NCI-H748 treated with DMSO at 0.1 percent for 48 hours (cell line): ENCODE data around the gene FBH1.
"Not testable (repeated sequence)": the region's sequence is repeated elsewhere in the genome, so short reads cannot be mapped to it uniquely, and the experiment has no call there.

ENCODE experiments used
- DNase-seq: peaks from one replicate; lab custom pipeline; 2025; lab: John Stamatoyannopoulos, UW

Gene FBH1

DNA sequence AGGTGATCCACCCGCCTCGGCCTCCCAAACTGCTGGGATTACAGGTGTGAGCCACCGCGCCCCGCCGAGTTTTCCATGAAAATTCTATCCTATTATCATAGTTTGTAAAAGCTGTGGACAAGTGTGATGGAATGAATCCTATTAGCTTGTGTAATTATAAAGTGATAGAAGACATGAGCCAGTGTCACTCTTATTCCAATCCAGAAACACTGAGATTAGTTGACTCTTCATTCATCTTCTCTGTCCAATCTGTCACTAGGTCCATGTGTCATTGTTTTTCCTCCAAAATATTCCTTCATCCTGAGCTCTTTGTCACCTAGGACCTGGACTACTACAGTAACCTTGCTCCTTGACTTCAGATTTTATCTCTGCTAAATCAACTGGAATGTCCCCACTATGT lies 13.5 kb downstream of the FBH1 start:
- DNase-seq, result no peak

DNA sequence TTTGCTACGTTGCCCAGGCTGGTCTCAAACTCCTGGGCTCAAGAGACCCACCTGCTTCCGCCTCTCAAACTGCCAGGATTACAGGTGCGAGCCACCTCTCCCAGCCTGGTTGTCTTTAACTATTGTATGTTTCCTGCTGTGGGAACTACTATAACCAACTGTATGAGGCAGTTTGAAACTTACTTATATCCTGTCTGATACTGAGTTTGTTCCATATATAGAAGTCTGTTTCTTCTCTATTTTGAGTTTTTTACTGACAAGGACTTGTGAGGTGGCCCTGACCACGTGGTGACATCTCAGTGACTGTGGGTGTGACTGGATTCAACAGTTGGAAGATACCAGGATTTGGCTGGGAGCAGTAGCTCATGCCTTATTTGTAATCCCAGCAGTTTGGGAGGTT lies 14.2 kb downstream of the FBH1 start:
- no peak for DNase-seq

DNA sequence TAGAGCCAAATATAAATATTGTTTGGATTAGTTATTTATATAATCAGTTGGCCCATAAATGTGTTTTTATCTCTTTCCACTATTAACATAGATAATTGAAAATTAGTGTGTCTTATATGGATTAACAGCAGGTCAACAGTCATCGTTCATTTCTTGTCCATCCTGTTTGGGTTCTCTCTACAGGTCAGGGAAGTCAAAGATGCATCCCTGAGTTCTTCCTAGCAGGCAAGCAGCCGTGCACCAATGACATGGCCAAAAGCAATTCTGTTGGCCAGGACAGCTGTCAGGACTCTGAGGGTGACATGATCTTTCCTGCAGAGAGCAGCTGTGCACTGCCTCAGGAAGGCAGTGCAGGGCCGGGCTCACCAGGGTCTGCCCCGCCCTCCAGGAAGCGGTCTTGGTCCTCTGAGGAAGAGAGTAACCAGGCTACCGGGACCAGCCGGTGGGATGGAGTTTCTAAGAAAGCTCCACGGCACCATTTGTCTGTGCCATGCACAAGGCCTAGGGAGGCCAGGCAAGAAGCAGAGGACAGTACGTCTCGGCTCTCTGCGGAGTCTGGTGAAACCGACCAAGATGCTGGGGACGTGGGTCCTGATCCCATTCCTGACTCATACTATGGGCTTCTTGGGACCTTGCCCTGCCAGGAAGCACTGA lies 15.9 kb downstream of the FBH1 start:
- DNase-seq, result no peak

DNA sequence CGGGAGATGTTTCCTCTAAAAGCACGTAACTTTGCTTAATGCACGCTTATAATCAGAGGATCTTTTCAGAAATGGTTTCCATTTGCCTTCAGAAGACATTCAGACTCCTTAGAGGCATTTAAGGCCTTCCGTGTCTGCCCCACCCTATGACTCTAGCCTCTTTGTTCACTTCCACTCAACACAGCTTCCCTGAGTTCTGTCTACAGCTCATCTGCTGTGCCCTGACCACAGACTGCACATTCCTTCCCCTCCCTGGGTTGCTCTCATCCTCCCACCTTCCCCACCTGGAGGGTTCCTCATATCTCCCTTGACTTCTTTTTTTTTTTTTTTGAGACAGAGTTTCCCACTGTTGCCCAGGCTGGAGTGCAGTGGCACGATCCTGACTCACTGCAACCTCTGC lies 16.6 kb downstream of the FBH1 start:
- DNase-seq, result no peak

DNA sequence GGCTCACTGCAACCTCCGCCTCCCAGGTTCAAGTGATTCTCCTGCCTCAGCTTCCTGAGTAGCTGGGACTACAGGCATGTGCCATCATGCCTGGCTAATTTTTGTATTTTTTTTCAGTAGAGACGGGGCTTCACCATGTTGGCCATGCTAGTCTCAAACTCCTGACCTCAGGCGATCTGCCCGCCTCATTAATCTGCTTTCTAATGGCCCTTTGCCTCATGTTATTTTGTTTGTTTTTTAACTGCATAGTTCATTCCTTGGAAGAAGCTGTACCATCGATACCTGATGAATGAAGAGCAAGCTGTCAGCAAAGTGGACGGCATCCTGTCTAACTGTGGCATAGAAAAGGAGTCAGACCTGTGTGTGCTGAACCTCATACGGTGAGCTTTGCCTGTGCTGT lies 18.6 kb downstream of the FBH1 start:
- not testable (repeated sequence) for DNase-seq

DNA sequence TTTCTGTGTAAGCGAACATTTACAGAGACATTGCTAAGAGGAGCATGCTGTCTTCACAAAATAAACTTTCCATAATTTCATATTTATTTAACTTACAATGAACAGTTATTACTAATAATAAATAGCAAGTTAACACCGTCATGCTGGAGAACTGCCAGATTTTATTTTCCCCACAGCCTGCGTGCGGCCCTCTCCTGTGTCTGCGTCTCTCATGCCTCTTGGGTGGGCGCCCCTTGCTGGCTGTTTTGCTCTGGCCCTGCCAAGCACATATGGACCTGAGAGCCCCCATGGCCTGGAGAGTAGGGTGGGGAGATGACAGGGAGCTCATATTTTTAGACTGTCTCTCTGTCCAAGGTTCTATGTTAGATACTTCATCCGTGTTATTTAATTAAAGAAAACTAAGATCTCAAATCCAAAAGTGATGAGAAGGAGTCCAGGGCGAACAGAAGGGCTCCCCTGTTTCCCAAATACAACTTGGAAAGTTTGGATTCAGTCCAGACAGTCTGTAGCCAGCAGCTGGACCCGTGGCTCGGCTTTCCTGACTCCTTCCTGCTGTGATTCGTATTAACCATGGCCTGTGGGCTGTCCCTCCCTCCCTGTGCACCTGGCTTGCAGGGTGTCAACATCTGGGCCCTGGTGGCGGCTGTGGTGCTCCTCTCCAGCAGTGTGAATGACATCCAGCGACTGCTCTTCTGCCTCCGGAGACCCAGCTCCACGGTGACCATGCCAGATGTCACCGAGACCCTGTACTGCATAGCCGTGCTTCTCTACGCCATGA lies 20.5 kb downstream of the FBH1 start:
- no peak for DNase-seq

DNA sequence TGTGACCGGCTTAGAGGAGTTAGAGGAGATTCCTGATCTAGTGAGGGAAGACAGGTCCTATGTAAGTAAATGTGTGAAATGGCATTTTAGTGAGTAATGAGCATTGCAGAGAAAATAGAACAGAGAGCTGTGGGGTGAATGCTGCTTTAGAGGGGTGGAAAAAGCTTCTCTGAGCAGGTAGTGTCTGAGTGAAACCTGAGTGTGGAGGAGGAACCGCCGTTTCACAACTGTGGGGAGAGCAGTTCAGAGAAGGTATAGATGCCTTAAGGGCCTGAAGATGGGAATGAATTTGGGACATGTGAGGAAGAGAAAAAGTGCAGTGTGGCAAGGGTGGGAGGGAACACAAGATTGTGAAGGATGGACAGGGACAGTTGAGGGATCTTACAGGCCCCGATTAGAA lies 21.6 kb downstream of the FBH1 start:
- DNase-seq, result no peak

DNA sequence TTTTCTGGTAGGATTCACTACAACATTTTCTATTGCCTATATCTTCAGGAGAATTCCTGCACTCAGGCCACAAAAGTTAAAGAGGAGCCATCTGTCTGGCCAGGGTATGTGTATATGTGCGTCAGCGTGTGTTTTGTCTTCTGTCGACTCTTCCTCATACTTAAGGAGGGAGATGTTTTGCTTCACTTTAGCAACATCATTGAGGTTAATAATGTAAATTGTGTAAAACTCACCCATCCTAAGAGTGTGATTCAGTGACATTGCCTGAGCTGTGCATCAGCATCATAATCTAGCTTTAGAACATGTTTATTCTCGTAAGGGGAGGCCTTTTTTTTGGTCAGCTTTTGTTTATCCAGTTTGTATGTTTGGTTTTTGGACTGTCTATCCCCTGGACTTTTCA lies 23.7 kb downstream of the FBH1 start:
- DNase-seq, result no peak

DNA sequence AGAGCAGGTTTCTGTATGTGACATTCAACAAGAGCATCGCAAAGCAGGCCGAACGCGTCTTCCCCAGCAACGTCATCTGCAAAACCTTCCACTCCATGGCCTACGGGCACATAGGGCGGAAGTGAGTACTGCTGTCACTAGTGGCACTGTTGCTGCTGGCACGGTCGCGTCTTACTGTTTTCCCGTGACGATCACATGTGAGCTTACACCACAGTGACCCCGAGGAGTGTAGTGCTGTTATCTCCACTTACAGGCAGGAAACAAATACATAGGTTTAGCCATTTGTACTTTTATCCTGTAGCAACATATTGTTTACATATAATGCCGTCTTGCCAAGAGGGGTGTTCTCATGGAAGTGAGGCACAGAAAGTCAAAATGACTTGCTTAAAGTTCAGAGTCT lies 25.4 kb downstream of the FBH1 start:
- DNase-seq, result no peak

DNA sequence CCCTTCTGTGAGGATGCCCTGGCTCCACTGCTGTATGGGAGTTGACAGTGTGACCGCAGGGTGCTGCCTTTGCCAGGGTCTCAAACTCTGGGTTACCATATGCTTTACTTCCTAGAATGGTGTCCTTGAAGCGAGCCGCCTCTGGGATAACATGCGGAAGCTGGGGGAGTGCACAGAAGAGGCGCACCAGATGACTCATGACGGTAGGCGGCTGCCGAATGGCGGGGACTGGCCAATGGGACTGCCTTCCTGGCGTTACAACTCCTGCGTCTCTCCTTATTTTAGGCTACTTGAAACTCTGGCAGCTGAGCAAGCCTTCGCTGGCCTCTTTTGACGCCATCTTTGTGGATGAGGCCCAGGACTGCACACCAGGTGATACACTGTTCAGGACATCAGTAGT lies 27.3 kb downstream of the FBH1 start:
- DNase-seq, result no peak

DNA sequence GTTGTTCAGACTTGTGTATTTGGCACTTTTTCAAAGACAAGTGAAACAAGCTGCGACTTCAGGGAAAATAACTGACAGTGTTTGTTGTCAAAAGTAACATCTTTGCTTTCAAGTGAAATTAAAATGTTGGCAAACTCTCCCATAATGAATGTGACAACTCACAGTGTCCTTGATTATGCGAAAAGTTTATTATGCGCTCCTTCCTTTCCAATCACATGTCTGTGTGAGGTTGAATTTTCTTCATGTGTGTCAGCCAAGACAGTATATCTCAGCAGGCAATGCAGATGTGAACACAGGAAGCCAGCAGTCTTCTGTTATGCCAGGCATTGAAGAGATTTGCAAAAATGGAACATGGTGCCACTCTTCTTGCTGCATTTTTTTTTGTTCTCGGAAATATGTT lies 28.7 kb downstream of the FBH1 start:
- DNase-seq, result no peak

DNA sequence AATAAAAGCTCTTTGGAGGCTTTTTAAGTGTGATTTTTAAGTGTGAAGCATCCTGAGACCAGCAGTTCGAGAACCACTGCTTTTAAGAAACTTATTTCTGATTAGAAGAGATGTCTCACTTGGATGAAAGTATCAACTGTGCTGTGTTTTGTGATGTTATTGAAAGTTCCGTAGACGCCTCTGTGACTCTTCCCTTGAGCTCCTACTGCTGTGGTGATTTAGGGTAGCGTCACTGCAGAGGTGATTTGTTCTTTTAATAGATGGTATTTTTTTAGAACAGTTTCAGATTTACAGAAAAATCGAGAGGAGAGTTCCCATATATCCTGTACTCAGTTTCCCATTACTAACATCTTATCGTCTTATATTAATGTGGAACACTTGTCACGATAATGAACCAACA lies 29.5 kb downstream of the FBH1 start:
- no peak for DNase-seq

DNA sequence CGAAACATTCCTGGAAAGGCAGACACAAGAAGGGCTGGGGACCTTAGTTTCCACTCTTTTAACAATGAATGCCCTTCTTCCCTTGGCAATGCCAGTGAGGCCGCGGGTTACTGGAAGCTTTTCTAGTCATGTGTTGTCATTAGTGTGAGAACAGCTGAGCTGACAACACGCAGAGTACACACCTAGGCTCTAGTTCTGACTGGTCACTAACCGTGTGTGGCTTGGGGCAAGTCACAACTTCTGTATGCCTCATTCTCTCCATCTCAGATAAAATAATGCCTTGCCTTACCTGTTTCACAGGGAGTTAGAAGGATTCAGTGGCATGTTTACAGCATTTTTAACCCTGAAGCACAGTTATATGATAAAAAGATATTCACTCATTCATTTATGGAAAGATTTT lies 31.7 kb downstream of the FBH1 start:
- DNase-seq, result no peak

DNA sequence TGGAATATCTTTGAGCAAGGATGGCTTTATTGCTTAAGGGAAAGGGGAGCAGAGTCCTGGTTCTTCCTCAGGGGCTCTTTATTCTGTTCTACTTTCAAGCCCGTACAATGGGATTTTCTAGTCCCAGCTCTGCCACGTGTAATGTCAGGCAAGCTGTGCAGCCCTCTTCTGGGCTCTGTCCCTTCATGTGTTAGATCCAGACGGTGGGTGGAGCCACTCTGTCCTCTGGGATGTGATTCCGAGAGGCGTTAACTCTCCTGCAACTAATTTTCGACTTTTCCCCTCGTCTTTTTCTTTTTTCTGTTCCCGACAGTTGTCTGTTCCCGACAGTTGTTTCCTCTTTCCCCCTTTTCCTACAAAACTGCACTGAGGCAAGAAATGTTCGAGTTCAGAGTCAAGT lies 34.8 kb downstream of the FBH1 start:
- DNase-seq, result no peak

DNA sequence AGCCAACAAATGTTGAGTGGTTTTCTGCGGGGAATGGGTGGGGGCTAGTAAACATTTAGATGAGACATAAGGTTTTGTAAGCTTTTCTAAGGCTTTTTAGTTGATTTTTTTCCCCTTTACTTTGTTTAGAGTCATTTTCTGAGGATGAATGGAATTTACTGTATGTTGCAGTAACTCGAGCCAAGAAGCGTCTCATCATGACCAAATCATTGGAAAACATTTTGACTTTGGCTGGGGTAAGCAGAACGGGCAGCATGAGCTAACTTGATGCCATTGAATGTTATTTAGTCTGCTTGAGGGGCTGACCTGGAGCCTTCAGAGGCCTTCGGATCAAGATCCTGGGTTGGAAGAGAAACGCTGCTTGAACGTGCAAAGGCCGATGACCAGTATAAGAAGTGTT lies 37.3 kb downstream of the FBH1 start:
- no peak for DNase-seq

DNA sequence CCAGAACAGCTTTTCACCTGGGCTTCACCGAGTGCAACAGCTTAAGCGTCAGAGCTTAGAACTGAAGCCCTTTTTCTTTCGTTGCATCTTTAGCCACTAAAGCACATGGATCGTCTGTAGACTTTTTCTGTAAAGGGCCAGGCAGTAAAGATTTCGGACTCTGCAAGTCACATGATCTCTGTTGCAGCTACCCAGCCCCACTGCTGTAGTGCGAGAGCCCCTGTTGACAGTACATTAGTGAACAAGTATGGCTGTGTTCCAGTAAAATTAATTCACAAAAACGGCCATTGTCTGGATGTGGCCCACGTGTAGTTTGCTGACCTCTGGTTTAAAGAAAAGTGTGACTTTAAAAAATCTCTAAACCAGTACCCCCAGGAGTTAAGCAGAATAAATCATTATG lies 39.4 kb downstream of the FBH1 start:
- no peak for DNase-seq

DNA sequence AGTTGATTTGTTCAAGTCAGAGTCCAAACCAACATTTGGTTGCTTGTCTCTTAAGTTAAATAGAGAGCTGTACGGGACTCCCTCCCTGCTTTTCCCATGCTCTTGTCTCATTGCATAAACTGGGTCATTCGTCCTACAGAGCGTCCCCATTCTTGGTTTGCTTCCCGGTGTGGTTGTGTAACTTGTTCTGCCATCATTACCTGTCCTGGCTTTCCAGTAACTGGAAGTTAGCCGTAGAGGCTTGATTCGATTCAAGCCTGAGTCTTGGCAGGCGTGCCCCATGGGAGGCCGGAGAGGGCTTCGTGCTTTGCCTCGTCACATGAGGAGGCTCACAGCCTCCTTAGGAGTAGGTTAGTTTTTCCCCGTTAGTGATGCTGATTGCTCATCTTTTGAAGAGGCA lies 40.2 kb downstream of the FBH1 start:
- no peak for DNase-seq

DNA sequence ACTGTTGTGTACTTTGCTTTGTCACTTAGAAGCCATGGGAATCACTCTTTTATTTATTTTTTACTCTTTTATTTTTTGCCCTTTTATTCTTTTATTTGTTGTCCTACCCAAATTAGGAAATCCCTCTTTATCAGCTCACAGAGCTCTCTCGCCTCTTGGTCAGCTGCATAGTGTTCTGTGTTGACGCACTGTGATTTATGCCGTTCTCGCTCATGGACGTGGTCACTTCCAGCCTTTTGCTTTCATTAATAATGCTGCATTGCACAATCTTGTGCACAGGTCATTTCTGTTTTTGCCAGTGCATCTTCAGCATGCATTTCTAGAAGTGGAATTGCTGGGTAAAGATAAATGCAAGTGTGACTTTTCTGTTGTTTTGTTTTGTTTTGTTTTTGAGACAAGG lies 42.3 kb downstream of the FBH1 start:
- no peak for DNase-seq

DNA sequence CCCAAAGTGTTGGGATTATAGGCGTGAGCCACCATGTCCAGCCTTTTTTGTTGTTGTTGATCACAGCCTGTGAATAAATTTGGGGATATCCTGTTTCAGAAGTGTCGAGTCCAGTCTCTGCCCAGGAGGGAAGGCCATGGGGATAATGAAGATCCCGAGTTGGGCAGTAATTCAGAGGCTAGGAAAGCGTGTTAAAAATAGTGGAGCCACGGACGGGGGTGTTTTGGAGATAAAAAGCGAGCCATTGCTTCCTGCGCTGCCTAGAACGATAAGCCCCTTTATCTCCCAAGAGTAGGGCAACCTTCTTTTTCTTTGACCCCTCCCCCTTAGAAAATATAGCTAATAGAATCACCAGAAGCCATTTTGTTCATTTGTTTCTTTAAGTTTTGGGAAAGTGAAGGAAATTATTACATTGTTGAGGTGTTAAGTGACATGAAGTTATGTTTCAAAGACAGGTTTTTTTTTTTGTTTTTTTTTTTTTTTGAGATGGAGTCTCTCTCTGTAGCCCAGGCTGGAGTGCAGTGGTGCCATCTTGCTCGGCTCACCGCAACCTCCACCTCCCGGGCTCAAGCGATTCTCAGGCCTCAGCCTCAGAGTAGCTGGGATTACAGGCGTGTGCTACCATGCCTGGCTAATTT lies 44.0 kb downstream of the FBH1 start:
- DNase-seq, result no peak

DNA sequence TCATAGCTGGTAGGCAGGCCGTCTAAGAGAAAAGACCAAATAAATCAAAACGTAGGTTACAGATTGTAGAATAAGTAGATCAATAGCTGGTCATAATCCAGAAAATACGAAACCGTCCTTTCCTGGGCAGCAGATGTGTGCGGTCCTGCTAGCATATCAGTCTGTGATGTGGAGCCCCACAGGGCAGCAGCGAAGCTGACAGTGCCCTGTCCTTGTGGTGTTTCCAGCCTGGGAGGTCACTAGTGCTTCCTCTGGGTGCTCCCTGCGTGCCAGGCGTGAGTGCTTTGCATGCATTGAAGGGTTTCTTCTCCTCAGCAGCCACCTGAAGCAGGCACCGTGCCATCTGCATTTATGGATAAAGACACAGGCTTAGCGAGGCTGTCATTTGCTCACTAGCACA lies 45.6 kb downstream of the FBH1 start:
- no peak for DNase-seq

DNA sequence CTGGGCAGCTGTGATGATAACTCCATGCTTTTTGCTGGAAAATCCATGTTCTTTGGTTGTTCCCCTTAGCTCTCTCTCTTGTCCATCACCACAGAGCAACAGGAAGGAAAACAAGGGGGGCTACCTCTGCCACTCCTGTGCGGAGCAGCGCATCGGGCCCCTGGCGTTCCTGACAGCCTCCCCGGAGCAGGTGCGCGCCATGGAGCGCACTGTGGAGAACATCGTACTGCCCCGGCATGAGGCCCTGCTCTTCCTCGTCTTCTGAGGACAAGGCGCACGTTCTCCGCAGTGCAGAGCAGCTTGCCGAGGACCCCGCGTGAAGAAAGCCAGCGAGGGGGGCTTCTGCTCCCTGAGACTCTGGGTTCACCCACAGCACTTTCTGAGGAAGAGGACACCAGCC lies 47.0 kb downstream of the FBH1 start:
- no peak for DNase-seq

DNA sequence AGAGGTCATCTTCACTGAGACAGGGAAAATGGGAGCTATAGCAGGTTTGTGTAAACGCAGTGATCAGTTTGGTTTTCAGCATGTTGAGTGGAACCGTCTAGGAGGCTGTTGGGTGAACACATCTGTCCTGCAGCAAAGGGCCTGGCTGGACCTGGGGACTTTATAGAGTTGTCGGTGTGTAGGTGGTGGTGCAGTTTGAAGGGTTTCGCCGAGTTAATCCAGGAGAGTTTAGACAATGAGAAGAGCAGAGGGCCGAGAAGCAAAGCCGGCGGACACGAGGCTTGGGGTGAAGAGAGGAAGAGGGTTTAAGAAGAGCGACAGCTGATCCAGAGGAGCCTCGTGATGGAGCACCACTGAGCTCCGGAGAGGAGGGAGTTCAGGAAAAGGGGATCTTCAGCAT lies 48.2 kb downstream of the FBH1 start:
- no peak for DNase-seq

DNA sequence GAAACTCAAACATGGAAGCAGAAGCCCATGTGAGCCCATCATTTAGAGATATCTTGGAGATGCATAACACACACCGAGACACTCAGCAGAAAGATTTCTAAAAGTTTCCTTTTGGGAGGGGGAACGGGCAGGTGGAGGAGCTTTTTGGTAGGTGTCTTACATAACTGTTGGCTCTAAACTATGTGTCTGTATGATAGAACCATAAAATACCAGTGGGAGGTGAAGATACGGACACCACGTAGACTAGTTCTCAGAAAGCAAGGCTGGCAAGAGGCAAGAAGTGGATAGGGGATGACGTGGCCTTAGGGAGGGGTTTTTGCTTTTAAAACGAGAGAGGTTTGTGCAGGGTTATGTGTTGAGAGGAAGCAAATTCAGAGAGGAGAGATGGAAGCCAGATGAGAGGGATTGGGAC lies 50.8 kb downstream of the FBH1 start:
- DNase-seq, result no peak

DNA sequence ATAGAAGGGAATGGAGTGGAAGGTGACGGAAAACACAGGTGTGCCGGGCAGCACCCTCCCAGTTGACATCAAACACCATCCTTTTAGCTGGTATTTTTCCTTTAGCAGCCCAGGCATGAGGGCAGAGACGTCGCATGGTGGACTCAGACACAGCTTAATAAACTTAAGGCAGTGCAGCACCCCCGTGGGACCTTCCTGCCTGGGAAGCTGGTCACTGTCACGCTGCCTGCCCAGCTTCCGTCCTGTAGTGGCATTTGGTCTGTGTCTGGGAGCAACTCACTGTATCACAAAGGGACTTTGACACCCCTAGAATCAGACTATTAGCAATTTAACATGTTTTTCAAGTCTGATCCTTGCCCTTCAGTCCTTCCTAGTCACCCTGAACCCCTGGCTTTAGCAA lies 51.5 kb downstream of the FBH1 start:
- DNase-seq, result no peak
